ENCODE data around the gene CCNL2. TPM values are rescaled to one million over a fixed set of nuclear protein-coding genes. Genes with fewer than 3 reads are reported as not detected.

CCNL2 gene
- total and polyA plus RNA-seq, 8 donors = 49.2 to 409 (median 84.1) TPM

DNA sequence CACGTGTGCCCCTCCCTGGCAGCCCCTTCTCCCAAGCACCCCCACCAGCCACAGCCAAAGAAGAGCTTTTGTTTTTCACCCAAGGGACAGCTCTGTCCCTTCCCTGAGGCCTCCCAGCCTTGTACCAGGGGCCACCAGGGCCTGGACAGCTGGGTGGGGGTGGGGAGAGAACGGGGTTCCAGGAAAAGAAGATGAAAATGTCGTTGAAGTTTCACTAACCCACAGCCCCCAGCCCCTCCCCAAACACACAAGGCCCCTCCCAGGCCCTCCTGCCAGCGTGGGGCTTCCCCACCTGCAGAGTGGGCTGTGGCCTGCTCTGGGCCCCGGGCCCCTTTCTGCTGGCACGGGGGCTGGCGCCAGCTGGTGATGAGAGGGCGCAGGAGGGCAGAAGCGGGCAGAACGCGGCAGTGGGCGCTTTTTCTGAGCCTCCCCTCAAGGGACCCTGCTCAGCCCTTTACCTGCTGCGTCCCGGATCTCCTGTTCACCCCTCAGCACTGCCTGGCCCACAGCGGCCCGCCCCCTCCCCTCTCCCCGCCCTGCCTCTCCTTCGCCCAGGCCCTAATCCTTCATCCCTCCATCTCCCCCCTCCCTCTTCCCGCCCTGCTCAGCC lies 27.5 kb upstream of the CCNL2 start:
- Histone ChIP-seq H3K36me3 (no peaks in the 10 kb centered on the region), H3K4me3 (no peak overlapping the region), H3K27ac (no peak overlapping the region), H3K4me1 (peaks cover 9 to 23% (median 23%) of the 10 kb centered on the region in 3 donors), H3K27me3 (no peaks in the 10 kb centered on the region), H3K9me3 (no peaks in the 10 kb centered on the region)
- DNase-seq (peak in 2 of 6 donors; percentile 30 to 38), ATAC-seq (no peak), FAIRE-seq (no peak)
- WGBS, 2 donors = 79 to 80% methylated on average over 15 to 19 of the region's 19 CpGs
- intact Hi-C loops (cut with DNase I) = no loop called here
- TF ChIP-seq, protein P1, sequence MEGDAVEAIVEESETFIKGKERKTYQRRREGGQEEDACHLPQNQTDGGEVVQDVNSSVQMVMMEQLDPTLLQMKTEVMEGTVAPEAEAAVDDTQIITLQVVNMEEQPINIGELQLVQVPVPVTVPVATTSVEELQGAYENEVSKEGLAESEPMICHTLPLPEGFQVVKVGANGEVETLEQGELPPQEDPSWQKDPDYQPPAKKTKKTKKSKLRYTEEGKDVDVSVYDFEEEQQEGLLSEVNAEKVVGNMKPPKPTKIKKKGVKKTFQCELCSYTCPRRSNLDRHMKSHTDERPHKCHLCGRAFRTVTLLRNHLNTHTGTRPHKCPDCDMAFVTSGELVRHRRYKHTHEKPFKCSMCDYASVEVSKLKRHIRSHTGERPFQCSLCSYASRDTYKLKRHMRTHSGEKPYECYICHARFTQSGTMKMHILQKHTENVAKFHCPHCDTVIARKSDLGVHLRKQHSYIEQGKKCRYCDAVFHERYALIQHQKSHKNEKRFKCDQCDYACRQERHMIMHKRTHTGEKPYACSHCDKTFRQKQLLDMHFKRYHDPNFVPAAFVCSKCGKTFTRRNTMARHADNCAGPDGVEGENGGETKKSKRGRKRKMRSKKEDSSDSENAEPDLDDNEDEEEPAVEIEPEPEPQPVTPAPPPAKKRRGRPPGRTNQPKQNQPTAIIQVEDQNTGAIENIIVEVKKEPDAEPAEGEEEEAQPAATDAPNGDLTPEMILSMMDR (IDR thresholded peaks at IDR 0.05) = no peak

DNA sequence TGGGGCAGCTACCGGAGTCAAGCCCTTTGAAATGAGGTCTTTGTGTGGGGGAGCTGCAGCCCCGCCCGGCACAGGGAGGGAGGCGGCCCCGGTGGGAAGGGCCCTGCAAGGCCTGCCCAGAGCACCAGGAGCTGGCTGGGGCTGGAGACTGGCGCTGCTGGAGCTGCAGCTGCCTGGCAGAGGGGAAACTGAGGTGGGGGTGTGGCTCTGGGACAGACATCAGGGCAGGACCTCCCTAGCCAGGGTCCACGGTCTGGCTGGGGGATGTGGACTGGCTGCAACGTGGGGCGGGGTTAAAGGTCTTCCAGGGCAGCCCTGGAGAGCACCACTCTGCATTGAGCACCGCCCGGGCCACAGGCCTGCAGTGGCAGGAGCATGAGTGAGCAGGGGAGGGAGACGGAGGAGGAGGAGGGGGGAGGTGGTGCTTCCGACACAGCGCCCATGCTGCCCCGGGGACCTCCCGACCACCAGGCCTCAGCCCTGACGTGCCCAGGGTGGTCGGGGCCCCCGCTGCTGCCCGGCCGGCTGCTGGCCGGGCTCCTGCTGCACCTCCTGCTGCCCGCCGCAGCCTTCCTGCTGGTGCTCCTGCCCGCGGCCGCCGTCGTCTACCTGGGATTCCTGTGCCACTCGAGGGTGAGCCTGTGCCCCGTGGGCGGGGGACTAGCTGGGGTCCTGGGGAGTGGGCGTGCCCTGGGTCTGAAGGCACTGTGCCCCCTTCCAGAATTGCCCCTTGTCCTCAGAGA lies 26.8 kb upstream of the CCNL2 start:
- Histone ChIP-seq H3K4me1 (peaks cover 9 to 17% (median 17%) of the 10 kb centered on the region in 3 donors), H3K27me3 (no peaks in the 10 kb centered on the region), H3K27ac (no peak overlapping the region), H3K4me3 (no peak overlapping the region), H3K36me3 (no peaks in the 10 kb centered on the region), H3K9me3 (no peaks in the 10 kb centered on the region)
- 73 to 80% methylated on average over 33 of the region's 33 CpGs for WGBS, 2 donors
- TF ChIP-seq, protein P1 (IDR thresholded peaks at IDR 0.05) = no peak
- intact Hi-C loops (cut with DNase I) = no loop called here
- FAIRE-seq = no peak
- DNase-seq = peak in 2 of 6 donors; percentile 25 to 76
- ATAC-seq = no peak

DNA sequence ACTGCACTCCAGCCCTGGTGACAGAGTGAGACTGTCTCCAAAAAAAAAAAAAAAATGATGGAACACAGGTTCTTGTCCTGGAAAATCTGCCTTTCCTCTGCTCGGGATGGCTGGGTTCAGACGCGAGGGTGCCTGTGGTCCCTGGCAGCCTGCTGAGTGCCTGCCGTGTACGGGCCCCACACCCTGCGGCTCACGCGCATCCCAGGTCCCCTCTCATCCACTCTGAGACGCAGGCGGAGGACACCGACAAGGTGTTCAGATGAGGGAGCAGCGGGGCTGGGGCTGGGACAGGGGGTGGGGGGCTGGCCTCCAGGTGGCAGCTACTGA lies 26.3 kb upstream of the CCNL2 start:
- Histone ChIP-seq H3K4me3 (no peak overlapping the region), H3K4me1 (peaks cover 9 to 13% (median 12%) of the 10 kb centered on the region in 3 donors), H3K36me3 (no peaks in the 10 kb centered on the region), H3K9me3 (no peaks in the 10 kb centered on the region), H3K27ac (no peak overlapping the region), H3K27me3 (no peaks in the 10 kb centered on the region)
- intact Hi-C loops (cut with DNase I) = no loop called here
- ATAC-seq (no peak), DNase-seq (no peak), FAIRE-seq (no peak)
- WGBS, 2 donors = 88 to 91% methylated on average over 12 of the region's 12 CpGs
- TF ChIP-seq, protein P1 (IDR thresholded peaks at IDR 0.05) = no peak

DNA sequence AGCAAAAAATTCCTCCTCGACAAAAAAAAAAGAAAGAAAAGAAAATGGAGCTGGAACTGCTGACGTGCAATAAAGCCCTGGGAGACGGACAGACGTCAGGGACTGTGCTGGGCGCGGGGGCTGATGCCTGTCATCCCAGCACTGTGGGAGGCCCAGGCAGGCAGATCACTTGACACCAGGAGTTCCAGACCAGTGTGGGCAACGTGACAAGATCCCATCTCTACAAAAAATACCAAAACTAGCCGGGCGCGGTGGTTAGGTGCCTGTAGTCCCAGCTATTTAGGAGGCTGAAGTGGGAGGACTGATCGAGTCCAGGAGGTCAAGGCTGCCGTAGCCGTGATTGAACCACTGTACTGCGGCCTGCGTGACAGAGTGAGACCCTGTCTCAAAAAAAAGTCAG lies 25.6 kb upstream of the CCNL2 start:
- Histone ChIP-seq H3K27ac (no peak overlapping the region), H3K9me3 (no peaks in the 10 kb centered on the region), H3K4me3 (no peak overlapping the region), H3K27me3 (no peaks in the 10 kb centered on the region), H3K4me1 (peaks cover 3 to 8% (median 6%) of the 10 kb centered on the region in 3 donors), H3K36me3 (no peaks in the 10 kb centered on the region)
- ATAC-seq (no peak), DNase-seq (peak in 1 of 6 donors; percentile 17), FAIRE-seq (no peak)
- 88 to 90% methylated on average over 15 of the region's 15 CpGs for WGBS, 2 donors
- intact Hi-C loops (cut with DNase I) = no loop called here
- TF ChIP-seq, protein P1 (IDR thresholded peaks at IDR 0.05) = no peak

DNA sequence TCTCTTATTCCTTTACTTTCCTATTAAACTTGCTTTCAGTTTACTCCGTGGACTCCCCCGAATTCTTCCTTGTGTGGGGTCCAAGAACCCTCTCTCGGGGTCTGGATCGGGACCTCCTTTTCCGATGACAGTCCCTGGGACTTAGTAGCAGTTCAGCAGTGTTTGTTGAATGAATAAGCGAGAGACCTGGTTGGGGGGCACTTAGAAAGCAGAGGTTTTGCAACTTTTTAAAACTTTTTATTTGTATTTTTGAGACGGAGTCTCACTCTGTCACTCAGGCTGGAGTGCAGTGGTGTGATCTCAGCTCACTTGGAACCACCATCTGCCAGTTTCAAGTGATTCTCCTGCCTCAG lies 24.1 kb upstream of the CCNL2 start:
- no peak for FAIRE-seq
- Histone ChIP-seq H3K9me3 (no peaks in the 10 kb centered on the region), H3K4me1 (peaks cover 0 to 11% (median 2%) of the 10 kb centered on the region in 3 donors), H3K27me3 (no peaks in the 10 kb centered on the region), H3K4me3 (no peak overlapping the region), H3K27ac (no peak overlapping the region), H3K36me3 (no peaks in the 10 kb centered on the region)
- WGBS, 2 donors = 87 to 93% methylated on average over 7 of the region's 7 CpGs
- intact Hi-C loops (cut with DNase I) = no loop called here
- no peak for DNase-seq
- TF ChIP-seq, protein P1 (IDR thresholded peaks at IDR 0.05) = no peak
- ATAC-seq = no peak
